Hepatic stellate cell (primary cell): ENCODE data around the gene SLIRP.
A peak's percentile ranks its signal among the peaks of the same experiment; 100 is the strongest.
"Not testable (repeated sequence)": the region's sequence is repeated elsewhere in the genome, so short reads cannot be mapped to it uniquely, and the experiment has no call there.

Source experiments
- DNase-seq: peaks from one replicate; pipeline ENCODE4 v3.0.0; 2011; ENCODE audit warnings: low spot score

Gene SLIRP

DNA sequence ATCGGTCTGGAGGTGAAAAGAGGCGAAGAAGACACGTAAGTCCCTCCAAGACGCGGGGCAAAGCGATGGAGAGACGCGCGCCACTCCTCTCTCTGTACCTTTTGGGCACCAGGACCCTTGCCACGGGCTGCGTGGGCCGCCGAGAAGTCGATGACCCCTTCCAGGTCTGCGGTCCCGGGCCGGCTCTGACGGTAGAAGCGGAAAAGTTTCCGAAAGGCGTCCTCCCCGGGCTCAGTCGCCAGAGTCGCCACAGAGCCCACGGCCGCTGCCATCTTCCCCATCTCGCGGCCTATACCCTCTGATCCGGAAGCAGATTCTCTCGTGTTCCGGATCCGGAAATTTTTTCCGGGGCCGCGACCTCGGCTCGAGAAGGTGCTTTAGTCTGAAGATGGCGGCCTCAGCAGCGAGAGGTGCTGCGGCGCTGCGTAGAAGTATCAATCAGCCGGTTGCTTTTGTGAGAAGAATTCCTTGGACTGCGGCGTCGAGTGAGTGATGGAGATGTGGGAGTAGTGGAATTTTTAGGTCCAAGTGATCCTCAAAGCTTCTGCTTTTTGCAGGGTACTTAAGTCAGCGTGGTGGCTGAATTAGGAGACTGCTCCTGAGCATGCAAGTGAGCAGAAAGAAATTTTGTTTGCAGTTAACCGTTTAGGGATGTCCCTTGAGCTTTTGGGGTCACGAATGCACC is at the start of gene SLIRP, which contains the start of gene ALKBH1:
Gene SLIRP, plus strand, starts transcription at position 380 of the 685 bp plus-strand sequence. Its CDS starts 9 bp downstream, at position 389.
Gene ALKBH1, minus strand, starts transcription at position 300 of the 685 bp plus-strand sequence. Its CDS starts 19 bp downstream, at position 281.
- peak; percentile 90 for DNase-seq

DNA sequence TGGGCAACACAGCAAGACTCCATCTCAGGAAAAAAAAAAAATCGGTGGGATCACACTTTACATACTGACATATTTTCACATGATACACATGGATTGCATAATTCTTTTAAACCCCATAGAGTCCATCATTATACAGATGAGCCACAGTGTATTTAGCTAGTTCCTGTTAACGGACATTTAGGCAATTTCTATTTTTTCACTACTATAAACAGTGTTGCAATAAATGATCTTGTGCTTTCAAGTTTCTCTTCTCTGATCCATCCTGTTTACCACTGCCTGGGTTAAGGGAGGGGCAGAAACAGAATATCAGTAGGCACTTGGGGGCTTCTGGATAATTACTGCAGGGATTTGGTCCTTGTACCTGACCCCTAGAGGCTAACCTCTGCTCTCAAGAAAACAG is 48.1 kb upstream of the SLIRP start:
- no peak for DNase-seq

DNA sequence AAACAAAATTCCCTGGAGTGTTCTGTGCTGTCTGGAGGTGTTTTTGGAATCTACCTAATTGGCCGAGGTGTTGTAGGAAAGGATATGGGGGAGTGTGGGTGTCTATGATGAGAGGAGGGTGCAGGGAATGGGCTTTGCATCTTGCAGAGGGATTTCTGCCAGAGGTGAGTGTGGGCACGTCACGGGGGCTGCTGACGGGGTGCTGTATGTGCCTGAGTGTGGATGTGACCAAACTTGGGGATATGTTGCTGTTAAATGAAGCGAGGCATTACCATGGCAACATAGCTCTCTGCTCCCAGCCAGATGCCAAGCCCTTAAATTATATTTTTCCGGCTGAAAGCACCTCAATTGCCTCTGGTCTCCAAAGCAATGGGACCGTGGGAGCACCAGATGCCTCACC is 47.1 kb upstream of the SLIRP start:
- no peak for DNase-seq

DNA sequence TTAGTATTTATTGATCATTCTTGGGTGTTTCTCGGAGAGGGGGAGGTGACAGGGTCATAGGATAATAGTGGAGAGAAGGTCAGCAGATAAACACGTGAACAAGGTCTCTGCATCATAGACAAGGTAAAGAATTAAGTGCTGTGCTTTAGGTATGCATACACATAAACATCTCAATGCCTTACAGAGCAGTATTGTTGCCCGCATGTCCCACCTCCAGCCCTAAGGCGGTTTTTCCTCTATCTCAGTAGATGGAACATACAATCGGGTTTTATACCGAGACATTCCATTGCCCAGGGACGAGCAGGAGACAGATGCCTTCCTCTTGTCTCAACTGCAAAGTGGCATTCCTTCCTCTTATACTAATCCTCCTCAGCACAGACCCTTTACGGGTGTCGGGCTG is 46.3 kb upstream of the SLIRP start:
- DNase-seq = not testable (repeated sequence)

DNA sequence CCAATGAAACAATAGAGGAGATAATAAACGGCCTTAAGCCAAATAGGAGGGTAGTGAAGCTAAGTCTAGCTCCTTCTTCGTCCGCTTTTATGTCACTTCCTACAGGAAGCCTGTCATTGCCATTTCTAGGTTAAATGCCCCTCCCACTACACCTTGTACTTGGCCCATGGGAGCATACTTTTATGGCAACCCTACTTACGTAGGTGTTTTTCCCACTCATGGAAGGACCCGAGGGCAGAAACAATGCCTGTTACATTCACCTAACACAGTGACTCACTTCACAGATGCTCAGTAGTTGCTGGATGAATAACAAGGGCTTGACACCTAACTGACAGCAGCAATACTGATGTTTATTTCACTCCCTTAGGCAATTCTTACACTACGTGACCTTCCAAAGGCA is 44.6 kb upstream of the SLIRP start:
- no peak for DNase-seq

DNA sequence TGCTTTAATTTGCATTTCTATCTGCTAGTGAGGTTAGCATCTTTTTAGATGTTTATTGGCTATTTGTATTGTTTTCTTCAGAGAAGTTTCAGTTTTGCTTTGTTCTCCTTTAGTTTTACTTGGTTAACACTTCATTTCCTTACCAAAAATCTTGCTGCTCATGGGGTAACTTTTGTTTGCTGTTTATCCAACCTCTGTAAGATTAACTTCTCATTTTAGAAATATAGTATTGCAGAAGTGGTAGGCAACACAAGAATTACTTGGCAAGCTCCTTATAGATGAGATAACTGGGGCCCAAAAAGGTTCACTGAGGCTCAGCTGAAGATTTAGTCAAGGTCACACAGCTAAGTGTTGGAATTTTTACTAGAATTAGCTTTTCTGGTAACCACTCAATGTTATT is 40.6 kb upstream of the SLIRP start:
- no peak for DNase-seq

DNA sequence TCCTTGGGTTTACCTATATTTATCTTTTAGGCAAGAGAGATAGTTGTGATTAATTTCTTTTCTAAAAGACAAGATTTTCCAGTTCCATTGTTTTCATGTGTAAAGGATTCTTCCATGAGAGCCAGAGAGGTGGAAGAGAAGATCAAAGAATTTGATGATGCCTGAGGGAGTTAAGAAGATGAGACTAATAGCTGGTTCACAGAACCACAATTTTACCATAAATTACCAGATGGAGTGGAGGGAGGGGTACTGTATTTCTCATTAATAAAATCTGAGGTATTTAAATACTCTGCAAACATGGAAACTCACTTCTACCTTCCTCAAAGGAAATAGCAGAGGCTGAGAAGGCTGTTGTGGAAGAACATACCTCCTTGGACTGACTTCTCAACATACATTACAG is 34.7 kb upstream of the SLIRP start:
- no peak for DNase-seq

DNA sequence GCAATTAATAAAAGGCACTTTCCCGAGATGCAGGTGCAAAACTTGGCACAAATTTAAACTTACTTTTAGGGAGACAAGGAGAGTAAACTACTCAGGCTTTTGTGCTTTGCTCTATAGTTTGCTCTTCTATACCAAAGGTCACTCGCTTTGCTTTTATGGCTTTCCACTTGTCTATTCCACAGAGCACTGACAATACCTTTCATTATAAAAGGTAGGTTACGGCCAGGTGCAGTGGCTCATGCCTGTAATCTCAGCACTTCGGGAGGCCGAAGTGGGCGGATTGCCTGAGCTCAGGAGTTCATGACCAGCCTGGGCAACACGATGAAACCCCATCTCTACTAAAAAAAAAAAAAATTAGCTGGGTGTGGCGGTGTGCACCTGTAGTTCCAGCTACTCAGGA is 33.0 kb upstream of the SLIRP start:
- no peak for DNase-seq

DNA sequence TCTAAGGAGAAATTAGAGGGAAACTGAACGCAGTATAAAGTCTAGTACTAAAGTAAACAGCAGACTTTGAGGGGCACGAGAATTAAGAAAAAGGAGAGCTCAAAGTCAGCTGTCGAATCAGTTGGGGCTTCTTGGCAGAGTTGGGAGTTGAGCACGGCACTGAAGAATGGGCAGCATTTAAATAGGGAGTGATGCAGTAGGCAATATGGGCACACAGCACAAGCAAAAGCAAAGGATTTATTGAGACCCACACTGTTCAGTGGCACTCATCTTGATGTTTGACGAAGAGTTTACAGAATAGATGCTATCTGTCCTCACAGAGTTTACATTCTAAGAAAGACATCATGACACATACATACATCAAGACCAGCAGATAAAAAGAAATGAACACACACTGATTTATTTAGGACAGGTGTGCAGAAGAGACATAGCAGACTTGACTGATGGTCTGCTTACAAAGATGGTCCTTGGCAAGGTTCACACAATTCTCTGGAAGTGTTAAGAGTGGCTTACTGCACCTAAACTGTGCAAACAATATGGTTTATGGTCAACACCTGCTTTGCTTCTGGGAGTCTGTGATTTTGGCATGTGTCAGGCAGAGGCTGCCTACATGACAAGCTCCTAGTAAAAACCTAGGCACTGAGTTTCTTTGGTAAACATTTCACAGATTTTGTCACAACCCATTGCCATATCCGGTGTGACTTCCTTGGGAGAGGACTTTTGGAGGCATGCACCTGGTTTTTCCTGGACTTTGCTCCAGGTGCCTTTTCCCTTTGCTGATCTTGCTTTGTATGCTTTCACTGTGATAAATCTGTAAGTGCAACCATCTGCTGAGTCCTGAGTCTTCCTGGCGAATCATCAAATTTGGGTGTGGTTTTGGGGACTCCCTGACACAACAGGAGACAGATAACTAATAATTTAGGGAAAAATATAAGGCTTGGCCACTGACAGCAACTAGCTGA is 26.4 kb upstream of the SLIRP start:
- no peak for DNase-seq

DNA sequence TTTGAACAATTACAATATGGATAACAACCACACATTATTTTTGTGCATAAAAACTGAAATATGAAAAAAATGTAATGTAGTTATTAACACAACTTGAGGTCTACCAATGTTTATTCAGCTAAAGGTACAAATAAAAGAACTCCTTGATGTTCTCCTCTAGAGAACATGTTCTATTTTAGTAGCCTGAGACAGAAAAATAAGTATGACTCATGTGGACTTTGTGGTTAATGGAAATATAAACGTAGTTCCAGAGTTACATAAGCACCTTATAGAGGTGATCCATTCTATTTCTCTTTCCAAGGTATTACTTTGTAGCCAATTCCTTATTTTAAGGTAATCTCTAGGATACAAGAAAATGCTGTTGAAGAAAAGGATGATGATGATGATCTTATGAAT is 25.7 kb upstream of the SLIRP start:
- DNase-seq = no peak

DNA sequence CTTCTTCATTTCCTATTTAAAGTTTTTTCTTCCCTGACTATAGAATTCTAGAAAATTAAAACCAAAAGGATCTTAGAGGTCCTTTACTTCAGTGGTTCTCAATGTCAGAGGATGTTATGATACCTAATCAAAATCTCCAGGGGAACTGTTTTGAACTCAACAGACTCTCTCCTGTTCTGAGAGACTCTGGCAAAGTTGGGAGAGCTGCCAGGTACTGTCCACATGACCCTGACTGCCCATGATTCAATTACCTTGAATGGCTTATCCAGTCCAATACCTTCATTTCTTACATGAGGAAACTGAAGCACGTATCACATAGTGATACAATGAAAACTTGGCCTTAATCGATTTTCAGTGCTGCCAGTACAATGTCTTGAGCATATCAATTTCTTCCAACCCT is 16.6 kb upstream of the SLIRP start:
- DNase-seq = no peak

DNA sequence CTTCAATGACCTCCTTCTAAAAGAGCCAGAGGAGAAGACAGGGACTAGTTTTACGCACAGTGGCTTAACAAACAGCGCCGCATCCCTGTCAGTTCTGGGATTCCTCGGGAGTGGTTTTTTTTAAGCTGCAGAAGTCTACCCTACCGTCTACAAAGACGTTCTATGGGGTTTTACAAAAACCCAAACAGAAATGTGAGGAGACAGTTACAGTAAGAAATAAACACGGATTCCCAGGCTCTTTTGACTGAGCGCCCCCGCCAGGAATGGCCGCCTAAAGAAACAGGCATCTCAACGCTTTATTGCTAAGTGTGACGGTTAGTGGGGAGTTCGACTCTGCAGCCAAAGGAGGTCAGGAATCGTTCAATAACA is 564 bp upstream of the SLIRP start:
- DNase-seq = peak; percentile 64

DNA sequence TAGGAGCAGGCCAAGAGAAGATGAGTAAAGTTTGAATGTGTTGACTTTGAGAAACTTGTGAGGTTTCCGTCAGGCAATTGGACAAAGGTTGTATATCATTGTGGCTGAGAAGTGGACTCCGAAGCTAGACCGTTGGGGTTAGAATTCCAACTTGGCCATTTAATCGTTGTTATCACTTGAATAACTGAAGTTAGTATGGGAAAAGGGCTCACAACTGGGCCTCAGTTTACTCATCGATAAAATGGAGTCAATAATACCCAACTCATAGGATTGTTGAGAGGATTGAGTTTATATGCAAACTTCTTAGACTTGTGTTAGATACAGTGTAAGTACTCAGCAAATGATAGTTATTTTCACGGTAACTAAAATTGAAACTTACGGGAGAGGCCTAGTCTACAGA is 846 bp downstream of the SLIRP start:
- no peak for DNase-seq

DNA sequence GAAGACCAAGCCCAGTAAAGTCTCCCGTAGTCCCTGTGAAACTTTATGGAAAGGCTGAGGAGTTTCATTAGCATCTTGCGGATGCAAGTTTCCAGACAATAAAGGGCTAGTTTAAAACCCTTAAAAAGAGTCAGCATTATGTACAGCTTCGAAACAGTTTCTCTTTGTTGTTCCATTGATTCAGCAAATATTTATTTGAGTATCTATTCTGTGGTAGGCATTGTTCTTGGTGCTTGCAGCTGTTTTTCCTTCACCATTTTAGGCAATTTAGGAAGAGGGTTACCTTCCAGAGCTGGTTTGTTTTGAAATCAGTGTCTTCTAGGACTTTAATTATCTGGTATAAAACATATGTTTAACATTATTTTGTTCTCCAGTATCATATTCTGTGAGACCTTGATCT is 1.5 kb downstream of the SLIRP start:
- no peak for DNase-seq

DNA sequence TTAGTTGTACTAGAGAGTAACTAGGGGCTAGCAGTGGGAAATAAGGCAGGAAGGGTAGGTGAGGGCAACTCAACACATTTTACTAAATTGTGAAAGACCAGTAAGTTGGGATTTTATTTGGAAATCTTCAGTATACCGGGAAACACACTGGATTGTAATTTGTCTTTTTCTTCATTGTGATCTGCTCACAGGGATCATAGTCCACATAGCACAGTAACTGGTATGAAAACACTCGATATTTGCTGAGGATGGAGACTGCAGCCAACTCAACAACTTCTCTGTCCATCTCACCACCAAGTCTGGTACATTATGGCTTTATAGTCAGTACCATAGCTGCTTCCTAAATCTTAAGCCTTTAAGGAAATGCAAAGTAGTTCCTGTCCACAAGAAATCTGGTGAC is 2.5 kb downstream of the SLIRP start:
- DNase-seq = no peak

DNA sequence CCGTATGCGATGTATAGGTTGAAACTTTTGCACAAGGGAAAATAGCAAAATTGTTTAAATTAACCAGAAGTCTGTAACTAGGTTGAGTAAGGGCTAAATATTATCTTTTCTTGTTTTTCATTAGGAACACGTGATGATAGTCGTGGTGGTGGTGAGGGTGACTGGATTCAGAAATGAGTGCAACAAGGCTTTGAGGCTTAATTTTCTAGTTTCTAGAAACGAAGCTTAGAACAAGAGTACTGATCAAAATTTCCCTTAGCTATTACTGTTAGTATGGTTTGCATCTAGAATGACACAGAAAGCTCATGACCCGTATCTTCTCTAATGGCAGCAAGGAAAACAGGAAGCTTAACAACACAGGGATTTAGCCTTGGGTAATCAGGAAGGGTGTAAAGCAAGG is 7.0 kb downstream of the SLIRP start:
- DNase-seq = no peak

DNA sequence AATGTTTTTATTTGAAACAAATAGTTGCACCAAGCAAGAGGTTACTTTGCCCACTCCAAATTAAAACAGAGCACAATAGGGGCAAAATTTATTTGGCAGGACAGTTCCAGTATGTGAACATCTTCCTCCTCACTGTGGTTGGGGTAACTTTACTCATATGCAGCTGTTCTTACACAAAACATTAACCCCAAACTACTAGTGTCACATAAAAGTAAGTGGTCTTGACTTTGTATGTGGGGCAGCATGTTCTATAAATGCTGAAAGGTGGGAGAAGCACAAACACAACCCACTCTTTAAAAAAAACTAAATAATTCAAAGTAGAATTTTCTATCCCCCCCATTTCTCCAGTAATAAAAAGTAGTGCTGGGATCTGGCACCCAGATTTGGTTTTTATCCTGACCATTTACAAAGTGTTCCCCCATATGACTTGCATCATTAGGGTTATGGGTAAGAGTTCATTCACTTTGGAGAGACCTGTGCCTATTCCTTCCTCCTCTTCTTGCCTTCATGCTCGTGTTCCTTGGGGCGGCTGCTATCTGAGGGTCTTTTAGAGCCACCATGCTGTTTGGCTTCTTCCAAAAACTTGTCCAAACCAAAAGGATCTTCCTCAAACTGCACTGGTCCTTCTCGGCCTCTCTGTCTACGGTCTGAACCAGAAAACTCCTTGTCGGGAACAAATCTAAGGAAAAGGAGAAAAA is 9.9 kb downstream of the SLIRP start:
- DNase-seq = no peak

DNA sequence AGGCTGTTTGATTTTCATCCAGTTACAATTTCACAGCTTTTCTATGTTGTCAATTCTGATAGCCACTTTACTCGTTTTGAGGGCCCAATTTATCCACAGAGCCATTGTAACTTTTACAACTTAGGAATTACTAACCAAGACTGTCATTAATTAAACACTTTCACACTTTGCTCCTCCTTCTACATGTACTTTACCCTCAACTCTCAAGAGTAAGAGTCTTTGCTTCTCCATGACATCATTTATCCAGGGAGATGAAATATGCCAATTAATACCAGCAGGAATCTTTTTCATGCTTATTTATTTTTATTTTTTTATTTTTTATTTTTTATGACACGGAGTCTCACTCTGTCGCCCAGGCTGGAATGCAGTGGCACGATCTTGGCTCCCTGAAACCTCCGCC is 13.5 kb downstream of the SLIRP start:
- DNase-seq = no peak

DNA sequence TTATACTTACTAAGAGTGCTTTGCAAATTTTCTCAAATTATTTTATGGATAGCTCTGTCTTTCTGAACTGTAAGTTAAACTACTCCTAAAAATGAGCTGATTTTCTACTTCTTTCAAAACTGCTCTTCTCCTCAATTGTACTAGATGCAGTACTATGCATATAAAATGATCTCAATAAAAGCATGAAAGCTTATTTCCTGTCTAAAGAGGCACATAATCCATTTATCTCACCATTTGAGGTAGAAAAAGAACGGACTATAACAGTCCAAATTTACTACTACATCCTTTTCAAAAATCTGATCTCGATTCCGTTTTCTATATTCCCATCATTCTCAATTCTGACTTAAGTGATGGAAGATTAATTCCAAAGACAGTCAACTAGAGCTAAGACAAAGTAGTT is 14.4 kb downstream of the SLIRP start:
- no peak for DNase-seq

DNA sequence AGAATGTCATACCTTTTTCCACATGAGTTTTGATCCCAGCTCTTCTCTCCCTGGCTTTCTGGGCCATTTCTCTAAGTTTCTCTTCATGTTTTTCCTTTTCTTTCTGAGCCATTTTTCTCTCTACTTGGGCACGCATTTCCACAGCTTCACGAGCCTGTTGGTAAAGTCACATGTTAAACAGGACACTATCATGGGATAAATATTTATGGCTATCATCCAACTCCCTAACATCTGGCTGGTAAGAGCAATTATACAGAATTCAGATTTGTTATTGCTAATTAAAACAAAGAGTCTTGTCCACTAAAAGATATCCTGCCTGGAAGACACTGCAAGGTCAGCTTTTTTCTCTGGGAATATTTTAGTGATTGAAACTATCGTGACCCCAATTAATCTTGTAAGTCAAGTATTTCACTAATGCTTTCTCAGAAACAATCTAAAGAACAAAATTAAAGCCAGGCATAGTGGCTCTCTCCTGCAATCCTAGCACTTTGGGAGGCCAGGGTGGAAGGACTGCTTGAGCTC is 23.1 kb downstream of the SLIRP start:
- no peak for DNase-seq

DNA sequence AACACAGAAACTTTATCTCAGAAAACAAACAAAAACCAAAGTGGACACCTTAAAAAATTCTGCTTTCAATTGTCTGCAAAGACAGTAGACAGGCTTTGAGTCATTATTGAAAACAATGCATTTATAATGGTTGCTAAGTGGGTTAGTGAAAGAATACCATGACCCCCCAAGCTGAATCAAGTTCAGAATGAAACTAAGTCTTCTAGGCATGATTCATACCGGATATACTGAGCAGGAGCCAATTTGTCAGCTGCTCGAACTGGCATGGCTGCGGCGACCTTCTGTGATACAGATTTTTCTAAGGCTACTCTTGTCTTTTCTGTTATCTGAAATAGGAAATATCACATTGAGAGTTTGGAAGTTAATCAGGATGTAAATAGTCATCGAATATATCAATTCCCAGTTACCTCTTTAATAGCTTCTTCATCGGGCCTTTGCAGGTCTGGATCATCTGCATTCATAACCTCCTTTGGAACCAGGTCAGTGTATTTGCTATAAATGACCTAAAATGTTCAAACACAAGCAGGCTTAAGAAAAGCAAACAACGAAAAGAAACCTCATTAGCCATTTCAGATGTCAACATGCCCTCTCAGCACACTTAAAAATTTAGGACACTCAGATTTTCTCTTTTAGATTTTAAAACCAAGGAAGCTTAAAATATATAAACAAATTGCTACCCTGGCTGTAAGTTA is 30.8 kb downstream of the SLIRP start:
- DNase-seq = peak; percentile 9

DNA sequence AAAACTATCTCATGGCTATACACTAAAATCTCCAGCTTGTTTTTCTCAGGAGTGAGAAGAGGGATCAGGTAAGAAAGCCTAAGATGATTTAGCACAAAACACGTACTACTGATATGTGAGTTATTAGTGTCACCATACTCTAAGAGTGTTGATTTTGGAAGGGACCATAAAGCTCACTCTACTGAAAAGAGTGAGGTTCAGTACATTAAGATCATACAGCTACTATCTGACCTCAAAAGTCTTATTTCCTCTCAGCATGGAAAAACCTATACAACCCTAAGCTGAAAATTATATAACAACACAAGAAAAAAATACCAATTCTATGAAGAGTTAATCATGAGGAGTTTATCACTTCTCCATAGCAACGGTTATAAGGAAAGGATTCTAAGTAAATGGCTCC is 33.5 kb downstream of the SLIRP start:
- DNase-seq = no peak
